ENCODE results near the gene PEX6. TPM values are rescaled to one million over a fixed set of nuclear protein-coding genes. Genes with fewer than 3 reads are reported as not detected.

The PEX6 gene
- total and polyA plus RNA-seq, 2 of the 13 experiments (the other 11 are each of a cell fraction or from before 2014, with no cell fraction given), result 5.1 to 6.7 TPM

DNA sequence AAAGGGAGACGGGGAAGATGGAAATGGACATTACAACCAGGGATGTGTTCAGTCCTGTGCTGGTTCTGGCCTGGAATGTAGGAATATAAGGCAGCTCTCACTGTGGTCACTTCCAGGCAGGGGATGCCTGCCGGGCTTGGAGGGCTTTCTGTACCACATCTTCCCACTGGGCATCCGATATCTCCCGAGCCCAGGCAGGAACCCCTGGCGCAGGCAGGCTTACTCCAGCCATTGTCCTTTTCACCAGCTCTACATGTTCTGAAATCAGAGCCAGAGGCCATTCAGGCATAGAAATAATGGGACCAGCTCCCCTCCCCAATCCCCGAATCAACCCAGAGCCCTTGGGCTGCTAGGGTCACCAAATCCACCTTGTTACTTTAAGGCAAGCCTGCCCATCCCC lies 33.4 kb upstream of the PEX6 start:
- no peaks in the 10 kb centered on the region for H3K9me3 ChIP-seq (ENCODE audit: low read length)
- H3K27ac ChIP-seq (ENCODE audit: extremely low read length, insufficient read depth, low read length), result no peak overlapping the region
- 96% methylated on average over 6 of the region's 6 CpGs for WGBS (ENCODE audit: low lambda C conversion rate)
- ChIA-PET CTCF (ENCODE audit: low intra/inter-chr PET ratio, low total read pairs) (no interaction called here), POLR2A (interaction anchor here (2.7 to 5.3 kb wide), 5 partner anchors 11 to 83 kb away, joined by 22 to 76 read pairs (median 43); partner anchors contain the start of genes CNPY3, KLC4, MRPL2 and PEX6)
- peaks cover 34% of the 10 kb centered on the region for H3K79me2 ChIP-seq (ENCODE audit: insufficient read depth, low read length)
- H3K36me3 ChIP-seq (replicated peaks in 1 of 2; ENCODE audit: control insufficient read depth in 1 of 2, insufficient read depth in 2 of 2, low read length in 2 of 2), result peaks cover 22 to 58% of the 10 kb centered on the region in 2 experiments
- intact Hi-C loops (cut with micrococcal nuclease; ENCODE audit: unreplicated experiment) (loop anchor here (5.0 kb wide), 2 partner anchors 40 to 50 kb away; partner anchors contain the start of genes CUL7 and GNMT), in situ Hi-C loops (cut with HindIII; ENCODE audit: extremely low pct_ligation_motif_present, low pct_unique_long_range_greater_than_20kb) (no loop called here)
- peaks cover 38% of the 10 kb centered on the region for H3K4me1 ChIP-seq (ENCODE audit: insufficient read depth, low read length)
- TF ChIP-seq, protein P1, sequence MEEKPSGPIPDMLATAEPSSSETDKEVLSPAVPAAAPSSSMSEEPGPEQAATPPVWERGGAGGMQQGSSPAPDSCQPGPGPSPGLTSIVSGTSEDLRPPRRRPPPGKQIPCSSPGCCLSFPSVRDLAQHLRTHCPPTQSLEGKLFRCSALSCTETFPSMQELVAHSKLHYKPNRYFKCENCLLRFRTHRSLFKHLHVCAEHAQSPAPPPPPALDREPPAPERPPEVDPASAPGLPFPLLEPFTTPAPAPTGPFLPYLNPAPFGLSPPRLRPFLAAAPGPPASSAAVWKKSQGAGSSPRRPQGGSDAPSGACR (CRISPR knock-in tag; IDR thresholded peaks at IDR 0.05), result no peak
- TF ChIP-seq RBM22 (optimal IDR thresholded peaks at IDR 0.05; ENCODE audit: low read length), result peak; percentile 35
- TF ChIP-seq, protein P2, sequence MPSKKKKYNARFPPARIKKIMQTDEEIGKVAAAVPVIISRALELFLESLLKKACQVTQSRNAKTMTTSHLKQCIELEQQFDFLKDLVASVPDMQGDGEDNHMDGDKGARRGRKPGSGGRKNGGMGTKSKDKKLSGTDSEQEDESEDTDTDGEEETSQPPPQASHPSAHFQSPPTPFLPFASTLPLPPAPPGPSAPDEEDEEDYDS (CRISPR knock-in tag; IDR thresholded peaks at IDR 0.05), result no peak
- TF ChIP-seq, protein P3, sequence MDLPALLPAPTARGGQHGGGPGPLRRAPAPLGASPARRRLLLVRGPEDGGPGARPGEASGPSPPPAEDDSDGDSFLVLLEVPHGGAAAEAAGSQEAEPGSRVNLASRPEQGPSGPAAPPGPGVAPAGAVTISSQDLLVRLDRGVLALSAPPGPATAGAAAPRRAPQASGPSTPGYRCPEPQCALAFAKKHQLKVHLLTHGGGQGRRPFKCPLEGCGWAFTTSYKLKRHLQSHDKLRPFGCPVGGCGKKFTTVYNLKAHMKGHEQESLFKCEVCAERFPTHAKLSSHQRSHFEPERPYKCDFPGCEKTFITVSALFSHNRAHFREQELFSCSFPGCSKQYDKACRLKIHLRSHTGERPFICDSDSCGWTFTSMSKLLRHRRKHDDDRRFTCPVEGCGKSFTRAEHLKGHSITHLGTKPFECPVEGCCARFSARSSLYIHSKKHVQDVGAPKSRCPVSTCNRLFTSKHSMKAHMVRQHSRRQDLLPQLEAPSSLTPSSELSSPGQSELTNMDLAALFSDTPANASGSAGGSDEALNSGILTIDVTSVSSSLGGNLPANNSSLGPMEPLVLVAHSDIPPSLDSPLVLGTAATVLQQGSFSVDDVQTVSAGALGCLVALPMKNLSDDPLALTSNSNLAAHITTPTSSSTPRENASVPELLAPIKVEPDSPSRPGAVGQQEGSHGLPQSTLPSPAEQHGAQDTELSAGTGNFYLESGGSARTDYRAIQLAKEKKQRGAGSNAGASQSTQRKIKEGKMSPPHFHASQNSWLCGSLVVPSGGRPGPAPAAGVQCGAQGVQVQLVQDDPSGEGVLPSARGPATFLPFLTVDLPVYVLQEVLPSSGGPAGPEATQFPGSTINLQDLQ (CRISPR knock-in tag; IDR thresholded peaks at IDR 0.05), result 0 out of 2 replicates have a peak, but pooled peaks have one; percentile 10
- H3K4me2 ChIP-seq (ENCODE audit: low read depth, low read length), result peak overlapping the region; percentile 98
- no peak for FAIRE-seq
- peak overlapping the region; percentile 82; the same call in 1 of the 2 replicates for H3K9ac ChIP-seq (ENCODE audit: insufficient read depth, low read depth, low read length)
- H3K27me3 ChIP-seq (ENCODE audit: control insufficient read depth in 1 of 2, insufficient read depth in 2 of 2, low read length in 2 of 2), result no peaks in the 10 kb centered on the region; a peak in 1 of 5 replicates
- H3K4me3 ChIP-seq (replicated peaks in 1 of 3; ENCODE audit: insufficient read depth in 1 of 3, low read depth in 2 of 3, low read length in 3 of 3), result peak overlapping the region; percentile 73 to 91 (median 88); a peak in 3 of 6 replicates
- no peak overlapping the region for H2AFZ ChIP-seq (ENCODE audit: low read length)
- no peak for DNase-seq (ENCODE audit: low spot score)
- H4K20me1 ChIP-seq (ENCODE audit: insufficient read depth, low read length), result no peaks in the 10 kb centered on the region
- ATAC-seq, result no peak
- TSS peak; percentile 82 for BruUV-seq (replicated peaks)

All from HepG2 (cell line).